GM18909 (cell line): ENCODE results near the gene SMOC2.
"Not testable (repeated sequence)": the region's sequence is repeated elsewhere in the genome, so short reads cannot be mapped to it uniquely, and the experiment has no call there.

ENCODE experiments used
- ATAC-seq: cut with Tn5 transposase; IDR thresholded peaks from one replicate; pipeline ENCODE4 v1.9.1; 2021; ENCODE audit warnings: mild to moderate bottlenecking; ENCODE audit not compliant: unreplicated experiment, poor library complexity

The SMOC2 gene

DNA sequence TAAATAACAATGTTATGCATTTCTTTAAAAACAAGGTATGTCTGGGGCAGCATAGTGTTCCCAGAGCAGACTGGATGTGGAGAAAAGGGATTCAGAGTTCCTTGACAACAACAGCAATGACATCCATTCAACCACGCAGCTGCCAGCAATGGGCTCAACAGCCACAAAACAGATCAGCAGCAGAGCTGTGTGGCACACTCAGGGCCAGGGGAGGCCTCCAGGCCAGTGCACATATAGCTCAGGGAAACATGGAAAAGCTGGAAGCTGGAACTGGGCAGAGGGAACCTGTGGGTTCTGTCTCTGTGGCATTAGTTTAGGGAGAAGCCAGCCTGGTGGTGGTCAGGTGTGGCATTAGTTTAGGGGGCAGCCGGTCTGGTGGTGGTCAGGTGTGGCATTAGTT is 148.3 kb downstream of the SMOC2 start:
- no peak for ATAC-seq

DNA sequence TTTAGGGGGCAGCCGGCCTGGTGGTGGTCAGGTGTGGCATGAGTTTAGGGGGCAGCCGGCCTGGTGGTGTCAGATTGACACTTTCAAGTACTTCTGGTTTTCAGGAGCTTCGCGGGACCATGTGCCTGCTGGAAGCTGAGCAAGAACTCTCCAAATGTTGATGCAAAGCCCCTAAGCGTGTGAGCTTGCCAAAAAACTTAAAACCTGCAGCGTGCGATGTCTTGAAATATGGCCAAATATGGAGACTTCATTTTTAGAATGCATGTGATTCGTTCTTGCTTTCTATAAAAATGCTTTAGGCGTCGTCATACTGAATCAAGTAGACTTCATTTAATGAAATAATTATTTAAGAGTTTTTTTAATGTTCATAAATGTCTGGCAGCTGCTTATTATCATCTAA is 149.4 kb downstream of the SMOC2 start:
- ATAC-seq, result no peak

DNA sequence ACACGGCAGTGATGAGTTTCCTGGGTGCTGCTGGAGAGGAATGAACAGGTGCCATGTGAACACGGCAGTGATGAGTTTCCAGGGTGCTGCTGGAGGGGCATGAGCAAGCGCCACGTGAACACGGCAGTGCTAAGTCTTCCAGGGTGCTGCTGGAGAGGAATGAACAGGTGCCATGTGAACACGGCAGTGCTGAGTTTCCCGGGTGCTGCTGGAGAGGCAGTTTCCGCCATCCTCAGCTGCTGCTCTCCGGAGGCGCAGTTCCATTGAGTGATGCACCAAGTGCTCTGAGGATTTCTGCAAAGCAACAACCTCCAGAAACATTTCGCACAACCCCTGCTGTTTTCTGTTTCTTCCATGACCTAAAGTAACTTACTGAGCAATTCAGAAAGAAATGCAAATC is 155.4 kb downstream of the SMOC2 start:
- ATAC-seq, result no peak

DNA sequence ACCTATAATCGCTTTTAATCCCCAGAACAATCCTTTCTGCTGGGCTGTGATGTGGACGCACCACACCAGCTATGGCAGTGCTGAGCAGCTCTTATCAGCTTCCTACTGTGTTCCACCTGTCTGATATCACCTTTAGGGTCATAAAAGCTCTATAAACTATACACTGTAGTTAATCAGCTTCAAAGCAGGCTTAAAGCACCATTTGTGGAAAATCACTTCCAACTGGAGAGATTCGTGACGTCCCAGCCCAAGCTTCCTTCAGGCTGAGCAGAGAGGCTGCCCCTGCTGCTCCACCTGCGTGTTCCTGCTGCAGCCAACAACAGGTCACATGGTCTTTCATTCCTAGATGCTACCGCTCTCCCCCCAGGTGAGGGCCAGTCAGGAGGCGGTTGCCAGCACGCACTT is 156.5 kb downstream of the SMOC2 start:
- ATAC-seq, result no peak

DNA sequence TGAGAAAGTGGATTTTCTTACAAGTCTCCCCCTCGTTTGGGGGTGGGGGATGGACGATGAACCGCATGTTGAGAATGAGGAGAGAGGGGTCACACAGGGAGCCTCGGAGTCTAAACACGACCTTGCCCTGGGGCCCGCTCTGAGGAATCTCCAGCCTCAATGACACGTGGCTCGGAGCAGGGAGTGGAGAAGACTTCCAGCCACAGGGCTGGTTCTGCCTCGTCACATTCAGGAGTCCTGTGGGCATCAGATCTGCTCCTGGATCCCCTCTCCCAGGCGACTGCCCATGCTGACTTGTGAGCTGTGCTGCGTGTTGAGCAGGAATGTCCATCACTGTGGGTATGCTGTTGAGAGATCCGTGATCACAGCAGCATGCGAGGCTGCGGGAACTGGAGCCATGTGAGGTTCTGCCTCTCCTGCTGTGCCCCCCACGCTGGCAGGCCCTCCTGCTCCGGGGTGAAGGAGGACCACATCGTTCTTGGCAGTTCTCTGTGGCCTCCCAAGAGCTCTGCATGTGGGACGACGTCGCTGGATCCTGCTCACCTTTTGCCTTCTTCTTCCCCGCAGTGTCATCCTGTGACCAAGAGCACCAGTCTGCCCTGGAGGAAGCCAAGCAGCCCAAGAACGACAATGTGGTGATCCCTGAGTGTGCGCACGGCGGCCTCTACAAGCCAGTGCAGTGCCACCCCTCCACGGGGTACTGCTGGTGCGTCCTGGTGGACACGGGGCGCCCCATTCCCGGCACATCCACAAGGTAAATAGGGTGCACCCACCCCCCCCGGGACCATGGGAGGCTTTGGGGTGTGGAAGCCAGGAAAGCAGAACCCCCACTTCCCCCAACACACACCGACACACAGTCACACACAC is 157.5 kb downstream of the SMOC2 start:
- ATAC-seq, result no peak

DNA sequence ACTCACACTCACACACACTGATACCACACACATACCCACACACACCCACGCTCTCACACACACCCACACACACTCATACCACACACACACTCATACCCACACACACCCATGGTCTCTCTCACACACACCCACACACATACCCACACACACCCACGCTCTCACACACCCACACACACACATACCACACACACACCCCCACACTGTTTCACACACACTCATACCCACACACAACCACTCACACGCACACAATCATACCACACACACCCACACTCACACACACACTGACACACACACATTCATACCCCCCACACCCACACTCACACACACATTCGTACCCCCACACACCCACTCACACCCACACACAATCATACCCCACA is 158.1 kb downstream of the SMOC2 start:
- no peak for ATAC-seq

DNA sequence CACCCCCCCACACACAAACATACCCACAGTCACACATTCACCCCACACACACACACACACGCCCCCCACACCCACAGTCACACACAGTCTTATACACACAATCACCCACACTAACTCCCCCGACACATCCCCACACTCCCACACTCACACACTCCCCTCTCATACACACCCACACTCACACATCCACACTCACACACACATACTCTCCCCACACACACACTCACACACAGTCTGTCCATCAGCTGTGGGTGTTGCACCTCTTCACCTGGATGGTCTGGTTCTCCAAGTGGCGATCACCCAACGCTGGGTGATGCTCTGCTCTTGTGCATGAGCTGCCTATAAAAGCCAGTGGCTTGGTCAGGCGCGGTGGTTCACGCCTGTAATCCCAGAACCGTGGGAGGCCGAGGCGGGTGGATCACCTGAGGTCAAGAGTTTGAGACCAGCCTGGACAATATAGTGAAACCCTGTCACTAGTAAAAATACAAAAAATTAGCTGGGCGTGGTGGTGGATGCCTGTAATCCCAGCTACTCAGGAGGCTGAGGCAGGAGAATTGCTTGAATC is 158.9 kb downstream of the SMOC2 start:
- ATAC-seq, result no peak

DNA sequence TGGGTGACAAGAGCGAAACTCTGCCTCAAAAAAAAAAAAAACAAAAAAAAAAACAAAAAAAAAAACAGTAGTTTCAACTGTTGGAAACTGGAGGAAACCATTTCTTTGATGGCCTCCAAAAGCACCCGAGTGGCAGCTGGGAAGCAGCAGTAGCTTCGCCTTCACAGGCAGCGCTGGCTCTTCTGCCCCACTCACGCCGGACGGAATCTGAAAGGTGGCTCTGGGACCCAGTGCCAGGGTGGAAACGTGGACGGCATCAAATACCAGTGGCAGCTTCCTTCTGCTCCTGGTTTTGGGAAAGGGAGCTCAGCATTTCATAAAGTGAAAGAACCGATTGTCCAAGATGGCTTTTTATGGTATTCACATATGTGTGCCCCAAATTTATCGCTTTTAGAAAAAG is 159.4 kb downstream of the SMOC2 start:
- ATAC-seq, result no peak

DNA sequence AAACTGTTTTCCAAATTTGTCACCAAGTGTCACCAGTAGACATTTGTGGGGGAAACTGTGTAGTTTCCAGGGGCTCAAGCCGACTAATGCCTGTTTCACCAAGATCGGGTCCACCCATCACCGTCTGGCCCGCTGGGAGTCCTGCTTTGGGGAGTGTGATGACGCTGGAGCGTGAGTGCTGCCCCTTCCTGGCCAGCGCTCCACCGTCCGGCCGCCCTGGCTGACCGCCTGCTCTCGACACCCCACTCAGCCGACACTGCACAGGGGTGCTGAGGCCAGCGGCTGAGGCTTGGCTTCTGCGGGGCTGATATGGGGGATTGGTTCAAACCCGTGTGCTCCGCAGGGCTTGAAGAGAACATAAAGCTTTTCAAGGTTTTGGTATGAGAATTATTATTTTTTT is 160.1 kb downstream of the SMOC2 start:
- no peak for ATAC-seq

DNA sequence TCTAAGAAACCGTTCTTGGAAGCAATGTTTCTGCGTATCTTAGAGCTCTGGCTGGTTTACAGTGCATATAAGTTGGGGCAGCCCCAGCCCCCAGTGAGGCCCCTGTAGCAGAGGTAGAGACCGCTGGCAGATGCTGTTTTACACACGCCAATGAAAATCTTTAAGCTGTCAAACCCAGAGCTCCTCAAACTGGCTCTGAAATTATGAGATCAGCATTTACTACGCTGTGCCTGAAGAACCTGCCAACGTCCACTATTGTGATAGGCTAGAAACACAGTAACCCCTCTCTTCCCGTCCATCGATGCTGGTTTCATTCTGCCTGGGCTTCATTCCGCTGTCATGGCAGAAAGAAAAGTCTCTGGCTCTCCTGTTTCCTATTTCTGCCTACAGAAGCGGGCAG is 160.6 kb downstream of the SMOC2 start:
- no peak for ATAC-seq

DNA sequence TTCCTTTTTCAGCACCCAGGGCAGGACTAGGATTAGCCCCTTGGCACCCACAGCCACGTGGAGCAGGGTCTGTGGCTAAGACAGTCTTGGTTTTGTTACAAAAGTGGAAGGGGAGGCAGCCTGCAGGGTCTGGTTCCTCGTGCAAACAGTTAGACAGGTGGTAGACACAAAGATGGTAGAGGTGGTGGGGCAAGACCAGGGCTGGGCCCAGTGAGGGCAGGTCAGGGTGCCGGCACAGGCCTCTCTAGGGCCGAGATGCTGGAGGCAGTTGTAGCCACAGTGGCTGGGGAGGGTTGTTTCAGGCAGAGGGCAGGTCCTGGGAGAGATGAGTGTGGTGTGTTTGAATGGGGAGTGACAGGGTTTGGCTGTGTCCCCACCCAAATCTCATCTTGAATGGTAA is 161.6 kb downstream of the SMOC2 start:
- ATAC-seq, result no peak

DNA sequence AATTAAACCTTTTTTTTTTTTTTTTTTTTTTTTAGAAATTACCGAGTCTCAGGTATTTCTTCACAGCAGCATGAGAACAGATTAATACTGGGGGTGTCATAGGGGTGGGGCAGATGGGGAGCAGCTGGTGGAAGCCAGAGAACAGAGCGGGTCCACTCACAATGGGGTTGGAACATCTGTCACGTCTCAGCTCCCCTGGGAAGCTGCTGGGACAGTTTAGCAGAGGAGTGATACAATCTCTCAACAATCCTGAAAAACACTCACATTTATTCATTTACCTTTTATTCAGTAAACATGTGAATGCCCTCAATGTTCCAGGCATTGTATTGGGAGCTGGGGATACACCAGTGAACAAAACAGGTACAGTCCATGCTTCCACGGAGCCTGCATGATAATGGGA is 162.2 kb downstream of the SMOC2 start:
- no peak for ATAC-seq

DNA sequence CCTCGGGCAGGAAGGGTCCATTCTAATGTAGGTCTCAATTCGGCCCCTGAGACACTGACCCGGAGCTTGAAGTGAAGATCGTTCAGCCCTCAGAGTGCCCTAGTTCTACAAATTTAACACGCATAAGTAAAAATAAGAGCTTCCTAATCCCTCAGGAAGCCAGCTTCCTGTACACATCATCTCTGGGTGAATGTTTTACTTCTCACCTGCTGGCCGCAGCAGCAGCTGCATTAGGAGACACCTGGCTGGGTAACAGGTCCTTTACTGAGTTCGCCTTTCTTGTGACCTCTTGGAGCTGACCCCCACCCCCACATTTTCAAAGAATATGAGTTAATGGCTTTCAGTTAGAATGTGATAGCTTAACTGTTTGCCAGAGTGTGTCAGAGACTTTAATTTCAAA is 165.0 kb downstream of the SMOC2 start:
- no peak for ATAC-seq

DNA sequence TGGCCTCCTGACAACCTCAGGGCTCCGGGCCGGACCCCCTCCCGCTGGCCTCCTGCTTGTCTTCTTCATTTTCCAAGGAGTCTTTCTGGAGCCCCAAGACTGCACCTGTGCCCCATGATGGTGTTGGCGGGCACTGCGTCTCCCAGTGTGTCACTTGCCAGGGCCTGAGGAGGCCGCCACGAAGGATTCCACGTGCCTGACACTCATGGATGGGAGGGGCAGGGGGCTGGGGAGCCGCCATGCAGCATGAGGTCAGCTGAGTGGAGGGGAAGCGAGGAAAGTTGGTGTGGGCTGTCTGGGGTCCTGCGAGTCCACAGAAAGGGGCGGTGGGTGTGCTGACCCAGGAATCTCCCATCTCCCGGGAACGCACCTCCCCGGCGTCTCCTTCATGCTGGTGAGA is 165.7 kb downstream of the SMOC2 start:
- no peak for ATAC-seq

DNA sequence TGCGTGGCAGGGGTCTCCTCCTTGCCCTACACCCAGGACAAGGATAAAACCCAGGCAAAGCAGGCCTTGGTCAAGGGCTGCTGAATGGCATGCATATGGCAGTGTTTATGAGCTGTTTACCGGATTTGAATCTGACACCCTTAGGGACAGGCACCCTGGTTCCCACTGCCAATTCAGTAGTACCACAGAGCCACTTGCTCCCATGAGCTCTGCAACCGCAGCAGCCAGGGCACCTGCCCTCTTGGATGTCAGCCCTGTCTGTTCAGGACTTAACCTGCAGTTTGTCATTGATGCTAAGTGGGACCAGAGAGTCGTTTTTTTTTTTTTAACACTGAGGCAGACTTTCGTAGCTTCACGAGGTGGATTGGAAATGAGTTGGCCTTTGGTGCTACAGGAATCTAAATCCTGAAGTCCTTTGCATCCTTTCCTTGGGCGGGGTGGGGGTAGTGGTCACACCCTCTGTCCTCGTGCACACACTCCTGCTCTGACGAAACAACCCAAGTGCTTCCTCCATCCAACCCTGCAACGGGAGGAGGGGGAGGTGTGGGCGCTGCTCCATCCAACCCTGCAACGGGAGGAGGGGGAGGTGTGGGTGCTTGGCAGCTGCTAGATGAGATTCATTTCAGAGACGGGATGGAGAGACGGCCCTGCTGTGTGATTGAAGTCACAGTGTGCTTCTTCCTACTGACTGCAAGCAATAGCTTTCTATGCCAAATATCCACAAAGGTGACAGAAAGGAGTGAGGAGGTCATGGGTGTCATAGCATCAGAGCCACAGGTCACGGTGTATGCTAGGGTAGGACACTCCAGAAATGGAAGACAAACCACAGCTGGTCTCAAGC is 166.5 kb downstream of the SMOC2 start:
- no peak for ATAC-seq

DNA sequence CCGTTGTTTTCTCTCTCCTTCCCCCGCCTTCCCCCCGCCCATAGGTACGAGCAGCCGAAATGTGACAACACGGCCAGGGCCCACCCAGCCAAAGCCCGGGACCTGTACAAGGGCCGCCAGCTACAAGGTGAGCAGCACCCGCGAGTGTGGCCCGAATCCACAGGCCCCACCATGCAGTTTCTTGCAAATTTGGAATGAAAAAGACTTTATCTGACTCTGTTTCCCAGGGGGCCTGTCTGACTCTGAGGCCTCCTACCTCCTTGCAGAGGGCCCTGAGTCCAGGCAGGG is 167.1 kb downstream of the SMOC2 start:
- no peak for ATAC-seq

DNA sequence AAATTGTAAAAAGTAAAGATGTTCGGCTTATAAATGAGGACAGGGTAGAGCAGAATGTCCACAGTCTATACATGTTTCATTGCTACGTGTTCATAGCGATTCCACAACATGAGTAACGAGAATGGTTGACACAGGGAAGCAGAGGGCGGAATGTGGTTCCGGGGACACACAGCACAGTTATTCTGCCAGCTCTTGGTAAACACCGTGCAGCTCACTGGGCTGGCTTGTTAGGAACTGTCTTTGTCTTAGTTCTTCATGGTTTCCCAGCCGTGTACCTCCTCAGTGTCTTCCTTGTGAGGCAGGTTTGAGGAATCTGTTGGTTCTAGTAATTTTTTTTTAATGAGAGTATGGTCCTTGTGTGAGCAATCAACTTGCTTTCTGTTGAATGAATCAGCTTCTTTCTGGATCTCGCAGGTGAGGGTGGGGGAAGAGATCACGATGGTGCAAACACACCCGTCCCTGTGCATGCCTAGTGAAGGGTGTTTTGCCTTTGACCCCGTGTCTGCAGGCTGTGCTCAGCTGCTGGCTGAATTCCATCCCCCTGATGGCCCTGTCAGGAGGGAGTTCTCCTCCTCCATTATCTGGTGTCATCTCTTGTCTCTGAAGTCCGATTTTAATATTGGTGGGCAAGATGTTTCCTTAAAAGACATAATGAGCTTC is 168.2 kb downstream of the SMOC2 start:
- ATAC-seq, result no peak

DNA sequence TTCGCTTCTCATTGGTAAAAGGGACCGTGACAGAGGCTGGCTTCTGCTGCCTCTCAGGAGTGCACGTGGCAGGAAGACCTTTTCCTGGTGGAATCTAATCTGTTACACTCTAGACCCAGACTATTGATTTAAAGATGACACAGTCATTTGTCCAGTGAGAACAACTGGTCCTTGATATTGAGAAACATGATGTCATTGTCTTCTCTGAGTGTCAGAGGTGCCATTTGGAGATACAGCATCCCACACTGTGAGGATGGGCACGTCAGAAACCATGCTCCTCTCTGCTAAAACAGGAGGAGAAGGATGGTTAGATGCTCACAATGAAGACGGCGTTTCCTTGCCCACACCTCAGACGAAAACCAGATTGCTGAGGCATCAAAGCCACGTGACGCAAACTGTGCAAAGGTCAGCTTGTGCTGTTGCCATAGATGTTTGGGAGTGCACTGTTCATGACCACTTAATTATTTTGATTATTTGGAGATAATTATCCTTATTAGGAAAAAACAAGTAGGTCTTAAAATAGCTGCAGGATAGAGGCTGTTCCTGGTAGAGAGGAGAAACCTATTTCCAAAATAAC is 169.0 kb downstream of the SMOC2 start:
- no peak for ATAC-seq

DNA sequence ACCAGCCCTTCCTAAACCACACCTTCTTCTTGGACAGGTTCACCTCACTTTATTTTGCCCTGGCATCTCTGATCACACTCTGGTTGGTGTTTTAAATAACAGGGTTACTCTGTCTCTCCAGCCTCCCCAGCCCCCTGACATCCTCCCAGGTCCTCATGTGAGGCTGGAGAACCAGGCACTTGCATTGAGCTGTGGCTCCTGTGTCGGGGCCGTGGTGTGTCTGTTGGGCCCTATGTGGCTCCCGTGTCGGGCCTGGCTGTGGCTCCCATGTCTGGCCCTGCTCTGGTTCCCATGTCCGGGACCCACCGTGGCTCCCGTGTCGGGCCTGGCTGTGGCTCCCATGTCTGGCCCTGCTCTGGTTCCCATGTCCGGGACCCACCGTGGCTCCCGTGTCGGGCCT is 170.0 kb downstream of the SMOC2 start:
- not testable (repeated sequence) for ATAC-seq

DNA sequence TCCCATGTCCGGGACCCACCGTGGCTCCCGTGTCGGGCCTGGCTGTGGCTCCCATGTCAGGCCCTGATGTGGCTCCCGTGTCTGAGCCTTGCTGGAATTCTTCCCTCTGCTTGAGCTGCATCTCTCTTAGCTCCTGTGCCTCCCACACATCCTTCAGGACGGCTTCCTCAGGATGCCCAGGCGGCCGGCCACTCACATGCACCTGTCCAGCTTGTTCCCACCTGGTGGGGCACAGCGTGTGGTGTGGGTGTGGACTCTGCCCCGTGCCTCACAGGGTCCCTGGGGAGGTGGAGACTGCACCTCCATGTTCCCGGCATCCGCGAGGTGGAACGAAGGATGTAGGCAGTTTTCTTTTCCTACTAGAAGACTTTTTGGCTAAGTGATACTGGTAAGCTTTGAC is 170.7 kb downstream of the SMOC2 start:
- ATAC-seq, result no peak

DNA sequence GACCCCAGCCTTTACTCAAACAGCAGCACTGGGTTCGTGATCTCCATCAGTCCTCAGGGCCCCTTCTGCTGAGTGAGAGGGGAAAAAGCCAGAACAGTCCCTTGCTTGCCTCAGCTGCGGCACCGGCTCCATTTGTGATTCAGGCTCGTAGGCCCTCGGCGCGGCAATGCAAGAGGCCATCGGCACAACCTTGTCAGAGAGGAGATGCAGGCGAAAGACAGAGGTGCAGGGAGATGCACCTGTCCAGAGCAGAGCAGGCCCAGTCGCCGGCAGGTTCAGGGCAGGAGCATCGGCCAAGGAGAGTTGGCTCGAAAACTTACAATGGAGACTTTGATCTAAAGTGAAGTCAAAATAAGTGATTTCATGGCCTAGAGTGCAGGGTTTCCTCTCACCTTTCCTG is 171.6 kb downstream of the SMOC2 start:
- no peak for ATAC-seq
